Measurements from ENCODE around the gene ARHGAP18.

- TF ChIP-seq CTCF (conservative IDR thresholded peaks at IDR 0.05; ENCODE audit: low read length), result no peak
- no peak for TF ChIP-seq EZH2phosphoT487 (IDR thresholded peaks at IDR 0.05; ENCODE audit: borderline replicate concordance)
These were observed 157.6 kb downstream of the ARHGAP18 start for GRCh38 chr6:129552413-129552812.
